Lower lobe of right lung (tissue), 2 donors: ENCODE results near the gene RELL1. TPM values are rescaled to one million over a fixed set of nuclear protein-coding genes. Genes with fewer than 3 reads are reported as not detected.

Experiments
- ATAC-seq, 2 donors: fragments of 200-7000 bp; cut with Tn5 transposase; one replicate each; pipeline ENCODE4 v1.9.1; 2020 to 2022; ENCODE audit warnings: mild to moderate bottlenecking in 2 of 2, moderate library complexity in 2 of 2
- DNase-seq: peaks from one replicate; pipeline ENCODE4 v3.0.0-alpha.2; 2020
- H3K27ac ChIP-seq: fragments of 200-600 bp; one replicate; pipeline ENCODE4 v1.8.0; 2022
- H3K27me3 ChIP-seq: fragments of 200-600 bp; one replicate; pipeline ENCODE4 v1.8.0; 2022; ENCODE audit warnings: low read depth
- H3K36me3 ChIP-seq: fragments of 200-600 bp; one replicate; pipeline ENCODE4 v1.8.0; 2022; ENCODE audit warnings: mild to moderate bottlenecking
- H3K4me1 ChIP-seq: fragments of 200-600 bp; one replicate; pipeline ENCODE4 v1.8.0; 2022
- H3K4me3 ChIP-seq: fragments of 200-600 bp; one replicate; pipeline ENCODE4 v1.8.0; 2022; ENCODE audit warnings: mild to moderate bottlenecking
- H3K9me3 ChIP-seq: fragments of 200-600 bp; one replicate; pipeline ENCODE4 v1.8.0; 2022
- CTCF ChIP-seq: fragments of 200-600 bp; IDR thresholded peaks from one replicate; pipeline ENCODE4 v1.8.0; 2022; ENCODE audit warnings: antibody characterized with exemption, mild to moderate bottlenecking
- intact Hi-C: fragments of 100-400 bp; cut with DNase I; formaldehyde crosslinking; loops from one replicate; pipeline ENCODE4 v1.11.0; 2022
- total RNA-seq: library from RNA; stranded (reverse); fragmentation: NEBNext Ultra II Directional; extraction: Animal tissue kit (Norgen Biotek cat#: 25700); gene quantifications from one replicate; pipeline ENCODE4 v1.2.1, GENCODE V29; 2021
- donor health status: DM: no; HTN: yes; CAD: no; lungs with severe emphysema.

RELL1 gene
- total RNA-seq, 1 donor from 2014 or later = 33.5 TPM

DNA sequence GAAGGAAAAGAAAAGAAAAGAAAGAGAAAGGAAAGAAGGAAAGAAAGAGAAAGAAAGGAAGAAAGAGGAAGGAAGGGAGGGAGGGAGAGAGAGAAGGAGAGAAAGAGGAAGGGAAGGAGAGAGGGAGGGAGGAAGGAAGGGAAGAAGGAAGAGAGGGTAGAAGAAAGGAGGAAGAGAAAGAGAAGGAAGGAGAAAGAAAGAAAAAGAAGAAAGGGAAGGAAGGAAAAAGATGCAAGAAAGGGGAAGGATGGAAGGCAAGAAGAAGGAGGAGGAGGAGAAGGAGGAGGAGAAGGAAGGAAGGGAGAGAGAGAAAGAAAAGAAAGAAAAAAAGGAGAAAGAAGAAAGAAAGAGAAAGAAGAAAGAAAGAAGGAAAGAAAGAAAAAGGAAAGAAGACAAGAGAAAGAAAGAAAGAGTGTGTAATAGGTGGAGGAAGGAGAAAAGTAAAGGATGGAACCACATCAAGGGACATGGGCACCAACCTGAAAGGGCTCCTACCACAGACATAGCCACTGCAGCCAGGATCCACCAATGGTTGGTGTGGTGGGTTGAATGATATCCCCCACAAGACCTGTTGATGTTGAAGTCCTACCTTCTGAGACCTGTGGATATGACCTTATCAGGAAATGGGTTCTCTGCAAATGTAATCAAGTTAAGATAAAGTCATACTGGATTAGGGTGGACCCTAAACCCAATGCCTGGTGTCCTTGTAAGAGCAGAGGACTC is 80.2 kb downstream of the RELL1 start:
- Histone ChIP-seq H3K27me3 (no peaks in the 10 kb centered on the region), H3K4me1 (peaks cover 5% of the 10 kb centered on the region), H3K4me3 (no peak overlapping the region), H3K9me3 (no peaks in the 10 kb centered on the region), H3K27ac (no peak overlapping the region), H3K36me3 (peaks cover 7% of the 10 kb centered on the region)
- intact Hi-C loops = no loop called here
- no peak for TF ChIP-seq CTCF
- ATAC-seq = no peak
- DNase-seq = no peak

- Histone ChIP-seq H3K4me1 (peaks cover 5% of the 10 kb centered on the region), H3K27me3 (no peaks in the 10 kb centered on the region), H3K36me3 (no peaks in the 10 kb centered on the region), H3K4me3 (no peak overlapping the region), H3K27ac (no peak overlapping the region), H3K9me3 (no peaks in the 10 kb centered on the region)
- intact Hi-C loops = loop anchor here (5.0 kb wide), 1 partner anchor 188 kb away; no protein-coding TSS in a partner anchor
- TF ChIP-seq CTCF = no peak
- ATAC-seq = no peak
- no peak for DNase-seq
Measured at GRCh38 chr4:37604461-37604860, 81.7 kb downstream of the RELL1 start.

- intact Hi-C loops = loop anchor here (5.0 kb wide), 1 partner anchor 189 kb away; no protein-coding TSS in a partner anchor
- H3K4me1 ChIP-seq = peaks cover 5% of the 10 kb centered on the region
- H3K4me3 ChIP-seq = no peak overlapping the region
- ATAC-seq = no peak
- no peak overlapping the region for H3K27ac ChIP-seq
- no peak for DNase-seq
- H3K36me3 ChIP-seq = no peaks in the 10 kb centered on the region
- H3K9me3 ChIP-seq = no peaks in the 10 kb centered on the region
- no peak for TF ChIP-seq CTCF
- no peaks in the 10 kb centered on the region for H3K27me3 ChIP-seq
Measured at GRCh38 chr4:37603711-37604110, 82.5 kb downstream of the RELL1 start.

DNA sequence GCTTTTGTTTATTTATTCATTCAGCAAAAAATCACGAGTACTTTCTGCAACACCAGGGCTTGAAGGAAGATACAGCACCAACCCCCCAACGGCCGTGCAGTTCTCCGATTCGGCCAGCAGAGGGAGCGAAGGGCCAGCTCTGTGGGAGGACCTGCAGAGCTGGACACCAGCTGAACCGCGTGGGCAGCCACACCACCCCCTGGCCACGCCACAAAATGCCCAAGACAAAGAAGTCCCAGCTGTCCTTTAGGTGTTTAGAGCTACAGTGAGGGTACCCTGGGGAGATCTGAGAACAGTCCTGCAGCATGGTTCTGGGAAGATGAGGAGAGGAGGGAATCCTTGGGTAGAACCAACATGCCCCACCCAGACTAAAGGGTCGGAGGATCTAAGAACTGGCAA is 83.1 kb downstream of the RELL1 start:
- intact Hi-C loops = loop anchor here (5.0 kb wide), 1 partner anchor 189 kb away; no protein-coding TSS in a partner anchor
- no peaks in the 10 kb centered on the region for H3K27me3 ChIP-seq
- TF ChIP-seq CTCF = peak; percentile 98
- H3K27ac ChIP-seq = no peak overlapping the region
- H3K9me3 ChIP-seq = no peaks in the 10 kb centered on the region
- ATAC-seq = peak; percentile 95
- H3K36me3 ChIP-seq = no peaks in the 10 kb centered on the region
- no peak overlapping the region for H3K4me3 ChIP-seq
- DNase-seq = peak; percentile 88
- H3K4me1 ChIP-seq = peaks cover 5% of the 10 kb centered on the region

- no peak for TF ChIP-seq CTCF
Measured at GRCh38 chr4:37602454-37603069, 83.6 kb downstream of the RELL1 start.

More at GRCh38 chr4:37602454-37603069, 83.6 kb downstream of the RELL1 start:
- Histone ChIP-seq H3K27ac (no peak overlapping the region), H3K4me1 (peaks cover 5% of the 10 kb centered on the region), H3K36me3 (no peaks in the 10 kb centered on the region), H3K4me3 (no peak overlapping the region), H3K9me3 (no peaks in the 10 kb centered on the region), H3K27me3 (no peaks in the 10 kb centered on the region)
- intact Hi-C loops = loop anchor here (5.0 kb wide), 1 partner anchor 190 kb away; no protein-coding TSS in a partner anchor
- ATAC-seq (no peak), DNase-seq (no peak)
